ENCODE data around the gene COL9A3.
"Not testable (repeated sequence)": the region's sequence is repeated elsewhere in the genome, so short reads cannot be mapped to it uniquely, and the experiment has no call there.

DNA sequence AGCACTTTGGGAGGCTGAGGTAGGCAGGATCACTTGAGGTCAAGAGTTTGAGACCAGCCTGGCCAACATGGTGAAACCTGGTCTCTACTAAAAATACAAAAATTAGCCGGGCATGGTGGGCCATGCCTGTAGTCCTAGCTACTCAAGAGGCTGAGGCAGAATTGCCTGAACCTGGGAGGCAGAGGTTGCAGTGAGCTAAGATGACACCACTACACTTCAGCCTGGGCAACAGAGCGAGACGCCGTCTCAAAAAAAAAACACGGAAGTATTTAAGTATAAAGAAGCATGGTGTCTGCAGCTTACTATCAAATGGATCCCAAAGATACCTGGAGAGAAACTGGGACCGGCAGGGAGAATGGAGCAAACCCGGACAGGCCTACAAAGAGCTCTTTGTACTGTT is 32.1 kb downstream of the COL9A3 start:
- TF ChIP-seq, protein P1, sequence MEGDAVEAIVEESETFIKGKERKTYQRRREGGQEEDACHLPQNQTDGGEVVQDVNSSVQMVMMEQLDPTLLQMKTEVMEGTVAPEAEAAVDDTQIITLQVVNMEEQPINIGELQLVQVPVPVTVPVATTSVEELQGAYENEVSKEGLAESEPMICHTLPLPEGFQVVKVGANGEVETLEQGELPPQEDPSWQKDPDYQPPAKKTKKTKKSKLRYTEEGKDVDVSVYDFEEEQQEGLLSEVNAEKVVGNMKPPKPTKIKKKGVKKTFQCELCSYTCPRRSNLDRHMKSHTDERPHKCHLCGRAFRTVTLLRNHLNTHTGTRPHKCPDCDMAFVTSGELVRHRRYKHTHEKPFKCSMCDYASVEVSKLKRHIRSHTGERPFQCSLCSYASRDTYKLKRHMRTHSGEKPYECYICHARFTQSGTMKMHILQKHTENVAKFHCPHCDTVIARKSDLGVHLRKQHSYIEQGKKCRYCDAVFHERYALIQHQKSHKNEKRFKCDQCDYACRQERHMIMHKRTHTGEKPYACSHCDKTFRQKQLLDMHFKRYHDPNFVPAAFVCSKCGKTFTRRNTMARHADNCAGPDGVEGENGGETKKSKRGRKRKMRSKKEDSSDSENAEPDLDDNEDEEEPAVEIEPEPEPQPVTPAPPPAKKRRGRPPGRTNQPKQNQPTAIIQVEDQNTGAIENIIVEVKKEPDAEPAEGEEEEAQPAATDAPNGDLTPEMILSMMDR (IDR thresholded peaks at IDR 0.05; ENCODE audit: poor library complexity): not testable (repeated sequence)
- not testable (repeated sequence) for TF ChIP-seq EZH2 (IDR thresholded peaks at IDR 0.05; ENCODE audit: borderline replicate concordance); EZH2phosphoT487 (IDR thresholded peaks at IDR 0.05; ENCODE audit: low read depth, severe bottlenecking, unreplicated experiment)

Data from hepatocyte (in vitro differentiated cells).